Measurements from ENCODE around the gene PCNA. TPM values are rescaled to one million over a fixed set of nuclear protein-coding genes. Genes with fewer than 3 reads are reported as not detected.
A peak's percentile ranks its signal among the peaks of the same experiment; 100 is the strongest.

PCNA gene
- total RNA-seq (100 to 1,000 TPM in 1 of 5 experiments, 10 to 100 TPM in 4; 21.6 to 392 (median 39.3) TPM), polyA plus RNA-seq (10 to 100 TPM; 48.3 to 67.4 TPM), total RNA-seq (63.7 reads per million, percentile 76 among the genes with 10 or more reads in this experiment)

DNA sequence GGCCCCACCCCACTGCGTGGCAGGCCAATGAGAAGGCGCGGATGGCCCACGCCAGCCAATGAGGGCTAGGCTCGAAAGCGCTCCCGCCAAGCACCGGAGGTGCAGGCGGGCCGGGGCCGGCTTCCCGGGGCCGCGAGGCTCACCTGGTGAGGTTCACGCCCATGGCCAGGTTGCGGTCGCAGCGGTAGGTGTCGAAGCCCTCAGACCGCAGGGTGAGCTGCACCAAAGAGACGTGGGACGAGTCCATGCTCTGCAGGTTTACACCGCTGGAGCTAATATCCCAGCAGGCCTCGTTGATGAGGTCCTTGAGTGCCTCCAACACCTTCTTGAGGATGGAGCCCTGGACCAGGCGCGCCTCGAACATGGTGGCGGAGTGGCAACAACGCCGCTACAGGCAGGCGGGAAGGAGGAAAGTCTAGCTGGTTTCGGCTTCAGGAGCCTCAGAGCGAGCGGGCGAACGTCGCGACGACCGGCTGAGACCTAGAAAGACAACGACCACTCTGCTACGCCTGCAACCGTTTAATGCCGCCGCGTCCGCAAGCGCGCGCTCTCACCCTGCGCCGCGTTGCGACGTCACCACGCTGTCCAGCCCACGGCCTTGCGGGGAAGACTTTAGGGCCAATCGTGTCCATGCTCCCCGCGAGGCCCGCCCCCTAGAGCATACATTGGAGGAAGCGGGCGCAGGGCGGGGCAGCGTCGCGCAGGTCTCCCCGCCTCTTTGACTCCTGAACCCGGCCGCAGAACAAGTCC, at the start of gene PCNA:
TSS of gene PCNA (minus strand) at position 524 of the 750 bp plus-strand sequence. CDS start at position 364, 160 bp downstream.
- peaks cover 4 to 35% (median 8%) of the 10 kb centered on the region in 5 donors for H3K36me3 Mint-ChIP-seq
- POLR2A ChIA-PET: interaction anchor here (0.6 to 2.8 kb wide), 8 partner anchors 8 to 486 kb away, joined by 3 to 8 read pairs (median 6); partner anchors contain the start of gene SLC23A2
- ATAC-seq (peak; percentile 97), DNase-seq (peak; percentile 85 to 96 (median 94))
- Histone ChIP-seq H3K4me3 (ENCODE audit: low read length) (peak within 1 kb of the TSS; percentile 98), H3K27me3 (ENCODE audit: control insufficient read depth in 2 of 2, insufficient read depth in 2 of 2, low read length in 2 of 2) (no peaks in the 10 kb centered on the region), H3K27ac (ENCODE audit: low read depth, low read length) (peak within 1 kb of the TSS; percentile 73), H3K9me3 (ENCODE audit: control insufficient read depth in 2 of 3, low read length in 3 of 3) (no peaks in the 10 kb centered on the region), H3K36me3 (ENCODE audit: control insufficient read depth in 2 of 3, insufficient read depth in 3 of 3, low read length in 3 of 3) (peaks cover 8 to 26% (median 9%) of the 10 kb centered on the region in 3 experiments), H3K4me1 (ENCODE audit: control insufficient read depth in 2 of 2, insufficient read depth in 2 of 2, low read length in 2 of 2) (peaks cover 9 to 22% of the 10 kb centered on the region in 2 donors)
- H3K4me1 Mint-ChIP-seq: peaks cover 19 to 66% (median 32%) of the 10 kb centered on the region in 7 donors
- peaks cover 0 to 2% (median 0%) of the 10 kb centered on the region in 5 donors for H3K27me3 Mint-ChIP-seq
- peak within 1 kb of the TSS; percentile 82 to 99 (median 96) for H3K27ac Mint-ChIP-seq
- H3K4me3 Mint-ChIP-seq: peak within 1 kb of the TSS; percentile 87 to 99 (median 96)
- CTCF ChIA-PET: interaction anchor here (0.7 to 2.2 kb wide), 3 partner anchors 18 to 73 kb away, joined by 4 to 10 read pairs (median 9); no protein-coding TSS in a partner anchor
- peaks cover 0 to 1% (median 0%) of the 10 kb centered on the region in 11 donors for H3K9me3 Mint-ChIP-seq
- intact Hi-C loops (cut with micrococcal nuclease): loop anchor here (1.0 to 10.0 kb wide), 7 partner anchors 8 to 1355 kb away; partner anchors contain the start of genes ADISSP (in 2 of the 2) and CDS2 (in 2 of the 2)

GRCh38 chr20:5168651-5169396, 49.1 kb upstream of the PCNA start:
- no peak for DNase-seq
- intact Hi-C loops (cut with micrococcal nuclease): loop anchor here in 1 of 2 donors (2.0 kb wide), 1 partner anchor 42 kb away; the partner anchor contains the start of gene CDS2
- ChIA-PET CTCF (no interaction called here), POLR2A (interaction anchor here (0.9 kb wide), 1 partner anchor 42 kb away, joined by 5 read pairs; the partner anchor contains the start of gene CDS2)
- Mint-ChIP-seq H3K27me3 (no peaks in the 10 kb centered on the region), H3K27ac (peak overlapping the region; percentile 77 to 93 (median 90)), H3K9me3 (no peaks in the 10 kb centered on the region), H3K36me3 (peaks cover 0 to 4% (median 0%) of the 10 kb centered on the region in 5 donors), H3K4me1 (peaks cover 59 to 93% (median 74%) of the 10 kb centered on the region in 7 donors), H3K4me3 (peak overlapping the region; percentile 11 to 77 (median 53))
- H3K36me3 ChIP-seq (ENCODE audit: control insufficient read depth in 2 of 3, insufficient read depth in 3 of 3, low read length in 3 of 3): peaks cover 0 to 8% (median 1%) of the 10 kb centered on the region in 3 experiments
- peak overlapping the region; percentile 37 for H3K27ac ChIP-seq (ENCODE audit: low read depth, low read length)
- ATAC-seq: peak; percentile 37
- no peaks in the 10 kb centered on the region for H3K27me3 ChIP-seq (ENCODE audit: control insufficient read depth in 2 of 2, insufficient read depth in 2 of 2, low read length in 2 of 2)
- peaks cover 0 to 21% of the 10 kb centered on the region in 2 donors for H3K4me1 ChIP-seq (ENCODE audit: control insufficient read depth in 2 of 2, insufficient read depth in 2 of 2, low read length in 2 of 2)
- no peaks in the 10 kb centered on the region for H3K9me3 ChIP-seq (ENCODE audit: control insufficient read depth in 2 of 3, low read length in 3 of 3)
- H3K4me3 ChIP-seq (ENCODE audit: low read length): no peak overlapping the region

DNA sequence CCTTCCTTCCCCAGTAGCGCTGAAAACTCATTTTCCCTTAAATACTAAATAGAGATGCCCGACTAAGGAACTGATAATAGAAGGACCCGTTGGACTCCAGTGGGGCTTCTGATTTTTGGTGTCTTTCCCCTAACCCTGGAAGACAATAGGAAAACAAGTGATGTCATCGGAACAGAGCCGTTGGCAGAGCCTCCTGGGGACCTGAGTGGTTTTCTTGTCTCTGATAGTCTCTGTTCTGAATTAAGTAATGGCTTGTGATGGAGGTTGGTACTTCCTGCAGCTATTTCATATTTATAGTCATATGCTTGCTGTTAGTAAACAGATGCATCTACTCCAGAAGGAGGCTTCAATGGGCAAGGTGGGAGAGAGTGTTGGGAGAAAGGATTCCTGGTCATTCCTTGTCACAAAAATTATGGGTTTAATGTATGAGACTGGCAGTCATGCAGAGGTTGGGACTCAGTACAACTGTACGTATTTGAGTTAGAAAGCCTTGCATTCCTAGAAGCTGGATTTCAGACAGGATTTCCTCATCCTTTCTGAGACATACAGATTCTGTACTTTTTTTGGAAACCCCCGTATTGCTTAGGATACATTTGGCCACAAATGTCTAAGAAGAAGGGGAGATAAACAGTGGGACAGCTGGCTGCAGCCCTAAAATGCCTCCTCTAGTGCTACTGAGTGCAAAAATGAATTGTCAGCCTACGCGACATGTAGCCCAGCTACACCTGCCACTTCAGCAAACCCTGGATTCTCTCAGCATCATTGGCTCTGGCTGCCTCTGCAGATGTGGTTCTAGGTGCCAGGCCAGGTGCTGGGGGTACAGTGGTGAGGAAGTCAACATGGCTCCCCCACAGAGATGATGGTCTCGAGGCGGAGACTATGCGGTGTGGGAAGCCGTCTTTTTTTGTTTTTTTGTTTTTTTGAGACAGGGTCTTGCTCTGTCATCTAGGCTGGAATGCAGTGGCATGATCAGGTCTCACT, 45.2 kb upstream of the PCNA start:
- ATAC-seq (no peak), DNase-seq (no peak)
- peaks cover 0 to 21% of the 10 kb centered on the region in 2 donors for H3K4me1 ChIP-seq (ENCODE audit: control insufficient read depth in 2 of 2, insufficient read depth in 2 of 2, low read length in 2 of 2)
- Mint-ChIP-seq H3K27me3 (no peaks in the 10 kb centered on the region), H3K36me3 (peaks cover 0 to 9% (median 0%) of the 10 kb centered on the region in 5 donors), H3K27ac (peak overlapping the region in 6 of 9 donors; percentile 5 to 93 (median 39)), H3K4me3 (no peak overlapping the region), H3K4me1 (peaks cover 49 to 86% (median 81%) of the 10 kb centered on the region in 7 donors), H3K9me3 (no peaks in the 10 kb centered on the region)
- ChIA-PET POLR2A (no interaction called here), CTCF (interaction anchor here (0.8 kb wide), 1 partner anchor 25 kb away, joined by 3 read pairs; no protein-coding TSS in a partner anchor)
- no peaks in the 10 kb centered on the region for H3K27me3 ChIP-seq (ENCODE audit: control insufficient read depth in 2 of 2, insufficient read depth in 2 of 2, low read length in 2 of 2)
- no peaks in the 10 kb centered on the region for H3K9me3 ChIP-seq (ENCODE audit: control insufficient read depth in 2 of 3, low read length in 3 of 3)
- no peak overlapping the region for H3K4me3 ChIP-seq (ENCODE audit: low read length)
- intact Hi-C loops (cut with micrococcal nuclease): no loop called here
- H3K36me3 ChIP-seq (ENCODE audit: control insufficient read depth in 2 of 3, insufficient read depth in 3 of 3, low read length in 3 of 3): no peaks in the 10 kb centered on the region
- H3K27ac ChIP-seq (ENCODE audit: low read depth, low read length): no peak overlapping the region

GRCh38 chr20:5161536-5162164, 41.9 kb upstream of the PCNA start:
- Histone ChIP-seq H3K36me3 (ENCODE audit: control insufficient read depth in 2 of 3, insufficient read depth in 3 of 3, low read length in 3 of 3) (no peaks in the 10 kb centered on the region), H3K27me3 (ENCODE audit: control insufficient read depth in 2 of 2, insufficient read depth in 2 of 2, low read length in 2 of 2) (no peaks in the 10 kb centered on the region), H3K4me3 (ENCODE audit: low read length) (no peak overlapping the region), H3K9me3 (ENCODE audit: control insufficient read depth in 2 of 3, low read length in 3 of 3) (no peaks in the 10 kb centered on the region), H3K4me1 (ENCODE audit: control insufficient read depth in 2 of 2, insufficient read depth in 2 of 2, low read length in 2 of 2) (peaks cover 0 to 10% of the 10 kb centered on the region in 2 donors), H3K27ac (ENCODE audit: low read depth, low read length) (no peak overlapping the region)
- ChIA-PET POLR2A (no interaction called here), CTCF (no interaction called here)
- Mint-ChIP-seq H3K4me3 (no peak overlapping the region), H3K36me3 (peaks cover 0 to 12% (median 0%) of the 10 kb centered on the region in 5 donors), H3K9me3 (peaks cover 0 to 3% (median 0%) of the 10 kb centered on the region in 11 donors), H3K27ac (no peak overlapping the region), H3K4me1 (peaks cover 28 to 72% (median 64%) of the 10 kb centered on the region in 7 donors), H3K27me3 (no peaks in the 10 kb centered on the region)
- intact Hi-C loops (cut with micrococcal nuclease): no loop called here
- no peak for DNase-seq
- no peak for ATAC-seq

DNA sequence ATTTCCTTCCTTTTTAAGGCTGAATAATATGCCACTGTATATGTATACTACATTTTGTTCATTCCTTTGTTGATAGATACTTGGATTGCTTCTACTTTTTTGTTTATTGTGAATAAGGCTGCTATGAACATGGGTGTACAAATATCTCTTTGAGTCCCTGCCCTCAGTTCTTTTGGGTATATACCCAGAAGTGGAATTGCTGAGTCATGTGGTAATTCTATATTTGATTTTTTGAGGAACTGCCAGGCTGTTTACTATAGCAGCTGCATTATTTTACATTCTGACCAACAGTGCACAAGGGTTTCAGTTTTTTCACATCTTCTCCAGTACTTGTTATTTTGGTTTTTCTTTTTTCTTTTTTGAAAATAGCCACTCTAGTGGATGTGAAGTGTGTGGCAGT, 41.1 kb upstream of the PCNA start:
- ChIA-PET CTCF (no interaction called here), POLR2A (no interaction called here)
- ATAC-seq (no peak), DNase-seq (no peak)
- Histone ChIP-seq H3K9me3 (ENCODE audit: control insufficient read depth in 2 of 3, low read length in 3 of 3) (no peaks in the 10 kb centered on the region), H3K4me1 (ENCODE audit: control insufficient read depth in 2 of 2, insufficient read depth in 2 of 2, low read length in 2 of 2) (peaks cover 0 to 14% of the 10 kb centered on the region in 2 donors), H3K36me3 (ENCODE audit: control insufficient read depth in 2 of 3, insufficient read depth in 3 of 3, low read length in 3 of 3) (no peaks in the 10 kb centered on the region), H3K4me3 (ENCODE audit: low read length) (no peak overlapping the region), H3K27ac (ENCODE audit: low read depth, low read length) (no peak overlapping the region), H3K27me3 (ENCODE audit: control insufficient read depth in 2 of 2, insufficient read depth in 2 of 2, low read length in 2 of 2) (no peaks in the 10 kb centered on the region)
- Mint-ChIP-seq H3K36me3 (peaks cover 0 to 16% (median 5%) of the 10 kb centered on the region in 5 donors), H3K27ac (no peak overlapping the region), H3K4me3 (no peak overlapping the region), H3K4me1 (peaks cover 26 to 72% (median 64%) of the 10 kb centered on the region in 7 donors), H3K27me3 (no peaks in the 10 kb centered on the region), H3K9me3 (peaks cover 0 to 3% (median 0%) of the 10 kb centered on the region in 11 donors)
- intact Hi-C loops (cut with micrococcal nuclease): no loop called here

All from naive thymus-derived CD4-positive, alpha-beta T cell (primary cell).